Measurements from ENCODE around the gene USP17L28.
"Not testable (repeated sequence)": the region's sequence is repeated elsewhere in the genome, so short reads cannot be mapped to it uniquely, and the experiment has no call there.

- not testable (repeated sequence) for TF ChIP-seq CTCF, POLR2A (IDR thresholded peaks at IDR 0.05)
Observed at GRCh38 chr4:9353338-9353737, 4.6 kb downstream of the USP17L28 start, which contains the start of gene USP17L29.
